ENCODE data around the gene TFIP11. TPM values are rescaled to one million over a fixed set of nuclear protein-coding genes. Genes with fewer than 3 reads are reported as not detected.
A peak's percentile ranks its signal among the peaks of the same experiment; 100 is the strongest.

TFIP11 gene
- total RNA-seq, 2 experiments from 2014 or later: 36.5 to 41.7 TPM

GRCh38 chr22:26524870-26525269 lies 12.6 kb upstream of the TFIP11 start:
- H3K9me3 Mint-ChIP-seq (ENCODE audit: low read depth): no peaks in the 10 kb centered on the region
- H3K36me3 Mint-ChIP-seq (ENCODE audit: low read depth): peaks cover 10% of the 10 kb centered on the region
- H3K4me3 Mint-ChIP-seq: no peak overlapping the region
- ATAC-seq (no peak), DNase-seq (no peak)
- CTCF ChIA-PET: no interaction called here
- H3K27ac Mint-ChIP-seq: no peak overlapping the region
- H3K27me3 Mint-ChIP-seq: no peaks in the 10 kb centered on the region
- POLR2A ChIA-PET: no interaction called here
- H3K4me1 Mint-ChIP-seq: no peaks in the 10 kb centered on the region
- intact Hi-C loops (cut with DNase I, micrococcal nuclease): no loop called here

GRCh38 chr22:26522592-26522991 lies 10.3 kb upstream of the TFIP11 start:
- Mint-ChIP-seq H3K27me3 (no peaks in the 10 kb centered on the region), H3K4me3 (no peak overlapping the region), H3K4me1 (no peaks in the 10 kb centered on the region), H3K36me3 (ENCODE audit: low read depth) (peaks cover 7% of the 10 kb centered on the region), H3K9me3 (ENCODE audit: low read depth) (no peaks in the 10 kb centered on the region), H3K27ac (no peak overlapping the region)
- DNase-seq (no peak), ATAC-seq (no peak)
- intact Hi-C loops (cut with DNase I, micrococcal nuclease): no loop called here
- ChIA-PET CTCF (interaction anchor here (0.6 to 1.2 kb wide), 3 partner anchors 21 to 71 kb away, joined by 3 read pairs; partner anchors contain the start of genes HPS4 and SRRD), POLR2A (no interaction called here)

GRCh38 chr22:26522012-26522411 lies 9.7 kb upstream of the TFIP11 start:
- no peaks in the 10 kb centered on the region for H3K27me3 Mint-ChIP-seq
- CTCF ChIA-PET: interaction anchor here (1.2 kb wide), 1 partner anchor 21 kb away, joined by 3 read pairs; no protein-coding TSS in a partner anchor
- no peak overlapping the region for H3K4me3 Mint-ChIP-seq
- H3K4me1 Mint-ChIP-seq: no peaks in the 10 kb centered on the region
- no peaks in the 10 kb centered on the region for H3K9me3 Mint-ChIP-seq (ENCODE audit: low read depth)
- intact Hi-C loops (cut with DNase I, micrococcal nuclease): no loop called here
- H3K27ac Mint-ChIP-seq: no peak overlapping the region
- peaks cover 6% of the 10 kb centered on the region for H3K36me3 Mint-ChIP-seq (ENCODE audit: low read depth)
- DNase-seq (no peak), ATAC-seq (no peak)
- POLR2A ChIA-PET: no interaction called here

- intact Hi-C loops (cut with DNase I, micrococcal nuclease): no loop called here
- ChIA-PET CTCF (interaction anchor here (1.2 kb wide), 1 partner anchor 15 kb away, joined by 4 read pairs; no protein-coding TSS in a partner anchor), POLR2A (no interaction called here)
- H3K4me3 Mint-ChIP-seq: no peak overlapping the region
- no peaks in the 10 kb centered on the region for H3K9me3 Mint-ChIP-seq (ENCODE audit: low read depth)
- DNase-seq (no peak), ATAC-seq (no peak)
- H3K27ac Mint-ChIP-seq: no peak overlapping the region
- peaks cover 12% of the 10 kb centered on the region for H3K4me1 Mint-ChIP-seq
- H3K27me3 Mint-ChIP-seq: no peaks in the 10 kb centered on the region
- H3K36me3 Mint-ChIP-seq (ENCODE audit: low read depth): no peaks in the 10 kb centered on the region
These were observed 5.2 kb upstream of the TFIP11 start for GRCh38 chr22:26517429-26517828.

GRCh38 chr22:26516503-26516902 lies 4.2 kb upstream of the TFIP11 start:
- POLR2A ChIA-PET: interaction anchor here (0.7 kb wide), 1 partner anchor 34 kb away, joined by 7 read pairs; no protein-coding TSS in a partner anchor
- CTCF ChIA-PET: no interaction called here
- peaks cover 12% of the 10 kb centered on the region for H3K4me1 Mint-ChIP-seq
- H3K27ac Mint-ChIP-seq: no peak overlapping the region
- H3K9me3 Mint-ChIP-seq (ENCODE audit: low read depth): no peaks in the 10 kb centered on the region
- no peaks in the 10 kb centered on the region for H3K27me3 Mint-ChIP-seq
- intact Hi-C loops (cut with DNase I, micrococcal nuclease): no loop called here
- H3K36me3 Mint-ChIP-seq (ENCODE audit: low read depth): no peaks in the 10 kb centered on the region
- no peak for ATAC-seq
- DNase-seq: no peak
- no peak overlapping the region for H3K4me3 Mint-ChIP-seq

GRCh38 chr22:26515931-26516330 lies 3.7 kb upstream of the TFIP11 start:
- ATAC-seq: no peak
- intact Hi-C loops (cut with DNase I, micrococcal nuclease): no loop called here
- Mint-ChIP-seq H3K4me3 (no peak overlapping the region), H3K36me3 (ENCODE audit: low read depth) (no peaks in the 10 kb centered on the region), H3K9me3 (ENCODE audit: low read depth) (no peaks in the 10 kb centered on the region), H3K27ac (no peak overlapping the region), H3K27me3 (no peaks in the 10 kb centered on the region), H3K4me1 (peaks cover 17% of the 10 kb centered on the region)
- ChIA-PET POLR2A (no interaction called here), CTCF (no interaction called here)
- DNase-seq: no peak

GRCh38 chr22:26514419-26515161 lies 2.3 kb upstream of the TFIP11 start:
- H3K4me1 Mint-ChIP-seq: peaks cover 22% of the 10 kb centered on the region
- CTCF ChIA-PET: interaction anchor here (0.7 to 1.0 kb wide), 2 partner anchors 9 to 129 kb away, joined by 3 read pairs; no protein-coding TSS in a partner anchor
- H3K27ac Mint-ChIP-seq: no peak overlapping the region
- DNase-seq (no peak), ATAC-seq (no peak)
- intact Hi-C loops (cut with DNase I, micrococcal nuclease): no loop called here
- no peaks in the 10 kb centered on the region for H3K27me3 Mint-ChIP-seq
- no peak overlapping the region for H3K4me3 Mint-ChIP-seq
- POLR2A ChIA-PET: interaction anchor here (0.6 kb wide), 1 partner anchor 66 kb away, joined by 3 read pairs; no protein-coding TSS in a partner anchor
- H3K36me3 Mint-ChIP-seq (ENCODE audit: low read depth): peaks cover 4% of the 10 kb centered on the region
- H3K9me3 Mint-ChIP-seq (ENCODE audit: low read depth): no peaks in the 10 kb centered on the region

GRCh38 chr22:26513838-26514237 lies 1.6 kb upstream of the TFIP11 start:
- intact Hi-C loops (cut with DNase I, micrococcal nuclease): loop anchor here in 1 of 2 experiments (2.0 kb wide), 1 partner anchor 31 kb away; the partner anchor contains the start of genes HPS4 and SRRD

GRCh38 chr22:26508148-26508547 lies 4.1 kb downstream of the TFIP11 start:
- no peak for ATAC-seq
- Mint-ChIP-seq H3K27me3 (no peaks in the 10 kb centered on the region), H3K4me3 (no peak overlapping the region), H3K9me3 (ENCODE audit: low read depth) (no peaks in the 10 kb centered on the region), H3K27ac (no peak overlapping the region), H3K4me1 (peaks cover 29% of the 10 kb centered on the region), H3K36me3 (ENCODE audit: low read depth) (peaks cover 37% of the 10 kb centered on the region)
- DNase-seq: no peak
- ChIA-PET POLR2A (interaction anchor here (0.6 kb wide), 1 partner anchor 12 kb away, joined by 4 read pairs; no protein-coding TSS in a partner anchor), CTCF (no interaction called here)
- intact Hi-C loops (cut with DNase I, micrococcal nuclease): no loop called here

More at GRCh38 chr22:26513838-26514237, 1.6 kb upstream of the TFIP11 start:
- no peaks in the 10 kb centered on the region for H3K27me3 Mint-ChIP-seq
- POLR2A ChIA-PET: interaction anchor here (0.5 kb wide), 1 partner anchor 15 kb away, joined by 3 read pairs; no protein-coding TSS in a partner anchor
- peaks cover 9% of the 10 kb centered on the region for H3K36me3 Mint-ChIP-seq (ENCODE audit: low read depth)
- ATAC-seq: no peak
- no peaks in the 10 kb centered on the region for H3K9me3 Mint-ChIP-seq (ENCODE audit: low read depth)
- peaks cover 27% of the 10 kb centered on the region for H3K4me1 Mint-ChIP-seq
- no peak overlapping the region for H3K27ac Mint-ChIP-seq
- peak overlapping the region; percentile 95 for H3K4me3 Mint-ChIP-seq
- CTCF ChIA-PET: no interaction called here
- no peak for DNase-seq

GRCh38 chr22:26503758-26504157 lies 8.5 kb downstream of the TFIP11 start:
- H3K4me3 Mint-ChIP-seq: no peak overlapping the region
- intact Hi-C loops (cut with DNase I, micrococcal nuclease): loop anchor here in 1 of 2 experiments (1.0 kb wide), 1 partner anchor 162 kb away; no protein-coding TSS in a partner anchor

GRCh38 chr22:26502688-26503561 lies 9.3 kb downstream of the TFIP11 start:
- CTCF ChIA-PET: interaction anchor here (0.6 to 4.8 kb wide), 17 partner anchors 9 to 175 kb away, joined by 3 to 27 read pairs (median 4); partner anchors contain the start of genes HPS4 and SRRD
- DNase-seq: peak; percentile 72
- ATAC-seq: peak; percentile 93
- POLR2A ChIA-PET: interaction anchor here (1.0 kb wide), 1 partner anchor 19 kb away, joined by 3 read pairs; the partner anchor contains the start of genes HPS4 and SRRD
- Mint-ChIP-seq H3K36me3 (ENCODE audit: low read depth) (peaks cover 55% of the 10 kb centered on the region), H3K9me3 (ENCODE audit: low read depth) (no peaks in the 10 kb centered on the region), H3K4me1 (peaks cover 18% of the 10 kb centered on the region), H3K27me3 (no peaks in the 10 kb centered on the region), H3K27ac (peak overlapping the region; percentile 84), H3K4me3 (no peak overlapping the region)
- intact Hi-C loops (cut with DNase I, micrococcal nuclease): loop anchor here in 1 of 2 experiments (1.0 kb wide), 1 partner anchor 162 kb away; no protein-coding TSS in a partner anchor

More at GRCh38 chr22:26503758-26504157, 8.5 kb downstream of the TFIP11 start:
- Mint-ChIP-seq H3K27me3 (no peaks in the 10 kb centered on the region), H3K9me3 (ENCODE audit: low read depth) (no peaks in the 10 kb centered on the region), H3K4me1 (peaks cover 18% of the 10 kb centered on the region), H3K27ac (peak overlapping the region; percentile 84), H3K36me3 (ENCODE audit: low read depth) (peaks cover 55% of the 10 kb centered on the region)
- DNase-seq: no peak
- POLR2A ChIA-PET: interaction anchor here (1.0 kb wide), 1 partner anchor 20 kb away, joined by 3 read pairs; the partner anchor contains the start of genes HPS4 and SRRD
- ATAC-seq: no peak
- CTCF ChIA-PET: interaction anchor here (0.7 to 4.8 kb wide), 9 partner anchors 10 to 162 kb away, joined by 3 to 27 read pairs (median 4); partner anchors contain the start of genes HPS4 and SRRD

All from activated CD4-positive, alpha-beta T cell treated with anti-CD3 and anti-CD28 coated beads for 36 hours (primary cell).